VCaP (cell line): ENCODE results near the gene ITGA7.

Source experiments
- H3K27ac ChIP-seq: fragments of 450-650 bp; 2 replicates; pipeline ENCODE4 v1.5.1; 2017
- CTCF ChIP-seq: fragments of 450-650 bp; conservative IDR thresholded peaks from 2 replicates; pipeline ENCODE4 v1.5.1; 2017; ENCODE audit warnings: mild to moderate bottlenecking, moderate library complexity

ITGA7 gene

GRCh38 chr12:55695349-55695748 is 12.4 kb downstream of the ITGA7 start:
- no peak for TF ChIP-seq CTCF
- no peak overlapping the region for H3K27ac ChIP-seq

GRCh38 chr12:55694651-55695050 is 13.1 kb downstream of the ITGA7 start:
- H3K27ac ChIP-seq: no peak overlapping the region
- no peak for TF ChIP-seq CTCF

- no peak overlapping the region for H3K27ac ChIP-seq
- TF ChIP-seq CTCF: no peak
Observed at GRCh38 chr12:55694188-55694515, 13.6 kb downstream of the ITGA7 start.

- no peak overlapping the region for H3K27ac ChIP-seq
- no peak for TF ChIP-seq CTCF
Observed at GRCh38 chr12:55693323-55694187, 14.1 kb downstream of the ITGA7 start.

GRCh38 chr12:55692631-55693322 is 14.9 kb downstream of the ITGA7 start:
- no peak overlapping the region for H3K27ac ChIP-seq
- no peak for TF ChIP-seq CTCF

GRCh38 chr12:55688716-55689655 is 18.7 kb downstream of the ITGA7 start:
- TF ChIP-seq CTCF: no peak
- H3K27ac ChIP-seq: no peak overlapping the region

GRCh38 chr12:55687746-55688145 is 20.0 kb downstream of the ITGA7 start:
- no peak for TF ChIP-seq CTCF
- no peak overlapping the region for H3K27ac ChIP-seq
